Measurements from ENCODE around the gene NCK1.
A peak's percentile ranks its signal among the peaks of the same experiment; 100 is the strongest.
"Not testable (repeated sequence)": the region's sequence is repeated elsewhere in the genome, so short reads cannot be mapped to it uniquely, and the experiment has no call there.

NCK1 gene

GRCh38 chr3:136840252-136840651 lies 21.8 kb upstream of the NCK1 start:
- Mint-ChIP-seq H3K4me3 (no peak overlapping the region), H3K36me3 (ENCODE audit: low read depth) (peaks cover 20% of the 10 kb centered on the region), H3K4me1 (ENCODE audit: low read depth) (peaks cover 21% of the 10 kb centered on the region), H3K9me3 (no peaks in the 10 kb centered on the region), H3K27ac (no peak overlapping the region), H3K27me3 (ENCODE audit: low read depth) (no peaks in the 10 kb centered on the region)
- DNase-seq (ENCODE audit: low spot score), result no peak

- no peaks in the 10 kb centered on the region for H3K27me3 Mint-ChIP-seq (ENCODE audit: low read depth)
- H3K4me3 Mint-ChIP-seq, result no peak overlapping the region
- no peak for DNase-seq (ENCODE audit: low spot score)
- peaks cover 26% of the 10 kb centered on the region for H3K36me3 Mint-ChIP-seq (ENCODE audit: low read depth)
- peaks cover 21% of the 10 kb centered on the region for H3K4me1 Mint-ChIP-seq (ENCODE audit: low read depth)
- no peak overlapping the region for H3K27ac Mint-ChIP-seq
- no peaks in the 10 kb centered on the region for H3K9me3 Mint-ChIP-seq
These were observed 19.7 kb upstream of the NCK1 start for GRCh38 chr3:136842294-136842693.

GRCh38 chr3:136844724-136845123 lies 17.3 kb upstream of the NCK1 start:
- no peak overlapping the region for H3K4me3 Mint-ChIP-seq
- no peaks in the 10 kb centered on the region for H3K27me3 Mint-ChIP-seq (ENCODE audit: low read depth)
- no peak for DNase-seq (ENCODE audit: low spot score)
- peaks cover 7% of the 10 kb centered on the region for H3K4me1 Mint-ChIP-seq (ENCODE audit: low read depth)
- H3K27ac Mint-ChIP-seq, result no peak overlapping the region
- peaks cover 22% of the 10 kb centered on the region for H3K36me3 Mint-ChIP-seq (ENCODE audit: low read depth)
- no peaks in the 10 kb centered on the region for H3K9me3 Mint-ChIP-seq

- Mint-ChIP-seq H3K4me3 (no peak overlapping the region), H3K27ac (no peak overlapping the region)
These were observed 9.8 kb upstream of the NCK1 start for GRCh38 chr3:136852180-136852579.

GRCh38 chr3:136856665-136857064 lies 5.3 kb upstream of the NCK1 start:
- DNase-seq (ENCODE audit: low spot score), result no peak
- Mint-ChIP-seq H3K4me1 (ENCODE audit: low read depth) (peaks cover 40% of the 10 kb centered on the region), H3K9me3 (peaks cover 7% of the 10 kb centered on the region), H3K4me3 (no peak overlapping the region), H3K27me3 (ENCODE audit: low read depth) (no peaks in the 10 kb centered on the region), H3K36me3 (ENCODE audit: low read depth) (peaks cover 38% of the 10 kb centered on the region), H3K27ac (no peak overlapping the region)

More at GRCh38 chr3:136852180-136852579, 9.8 kb upstream of the NCK1 start:
- H3K9me3 Mint-ChIP-seq, result peaks cover 7% of the 10 kb centered on the region
- DNase-seq (ENCODE audit: low spot score), result no peak
- no peaks in the 10 kb centered on the region for H3K27me3 Mint-ChIP-seq (ENCODE audit: low read depth)
- peaks cover 20% of the 10 kb centered on the region for H3K4me1 Mint-ChIP-seq (ENCODE audit: low read depth)
- H3K36me3 Mint-ChIP-seq (ENCODE audit: low read depth), result peaks cover 28% of the 10 kb centered on the region

- Mint-ChIP-seq H3K4me3 (no peak overlapping the region), H3K9me3 (peaks cover 7% of the 10 kb centered on the region), H3K4me1 (ENCODE audit: low read depth) (peaks cover 45% of the 10 kb centered on the region), H3K36me3 (ENCODE audit: low read depth) (peaks cover 45% of the 10 kb centered on the region), H3K27me3 (ENCODE audit: low read depth) (no peaks in the 10 kb centered on the region), H3K27ac (no peak overlapping the region)
- DNase-seq (ENCODE audit: low spot score), result no peak
These were observed 3.6 kb upstream of the NCK1 start for GRCh38 chr3:136858381-136858780.

GRCh38 chr3:136860541-136860940 lies 1.5 kb upstream of the NCK1 start:
- peaks cover 48% of the 10 kb centered on the region for H3K4me1 Mint-ChIP-seq (ENCODE audit: low read depth)
- H3K27ac Mint-ChIP-seq, result peak overlapping the region; percentile 98
- peak overlapping the region; percentile 97 for H3K4me3 Mint-ChIP-seq
- DNase-seq (ENCODE audit: low spot score), result no peak
- peaks cover 40% of the 10 kb centered on the region for H3K36me3 Mint-ChIP-seq (ENCODE audit: low read depth)
- H3K27me3 Mint-ChIP-seq (ENCODE audit: low read depth), result no peaks in the 10 kb centered on the region
- peaks cover 7% of the 10 kb centered on the region for H3K9me3 Mint-ChIP-seq

GRCh38 chr3:136862617-136863322 lies 762 bp downstream of the NCK1 start:
- no peaks in the 10 kb centered on the region for H3K27me3 Mint-ChIP-seq (ENCODE audit: low read depth)
- peaks cover 37% of the 10 kb centered on the region for H3K36me3 Mint-ChIP-seq (ENCODE audit: low read depth)
- H3K4me3 Mint-ChIP-seq, result peak overlapping the region; percentile 97
- H3K4me1 Mint-ChIP-seq (ENCODE audit: low read depth), result peaks cover 44% of the 10 kb centered on the region
- peak overlapping the region; percentile 98 for H3K27ac Mint-ChIP-seq
- DNase-seq (ENCODE audit: low spot score), result peak; percentile 41
- H3K9me3 Mint-ChIP-seq, result no peaks in the 10 kb centered on the region

- Mint-ChIP-seq H3K27ac (no peak overlapping the region), H3K27me3 (ENCODE audit: low read depth) (no peaks in the 10 kb centered on the region), H3K4me1 (ENCODE audit: low read depth) (peaks cover 25% of the 10 kb centered on the region), H3K36me3 (ENCODE audit: low read depth) (peaks cover 67% of the 10 kb centered on the region), H3K4me3 (no peak overlapping the region), H3K9me3 (peaks cover 18% of the 10 kb centered on the region)
- no peak for DNase-seq (ENCODE audit: low spot score)
These were observed 7.3 kb downstream of the NCK1 start for GRCh38 chr3:136869282-136869681.

GRCh38 chr3:136872258-136872657 lies 10.2 kb downstream of the NCK1 start:
- Mint-ChIP-seq H3K4me1 (ENCODE audit: low read depth) (peaks cover 15% of the 10 kb centered on the region), H3K27ac (peak overlapping the region; percentile 32), H3K36me3 (ENCODE audit: low read depth) (peaks cover 75% of the 10 kb centered on the region), H3K9me3 (peaks cover 26% of the 10 kb centered on the region)
- not testable (repeated sequence) for DNase-seq (ENCODE audit: low spot score); H3K27me3 Mint-ChIP-seq (ENCODE audit: low read depth); H3K4me3 Mint-ChIP-seq

GRCh38 chr3:136879510-136879909 lies 17.5 kb downstream of the NCK1 start:
- not testable (repeated sequence) for DNase-seq (ENCODE audit: low spot score); H3K27me3 Mint-ChIP-seq (ENCODE audit: low read depth); H3K27ac Mint-ChIP-seq; H3K4me3 Mint-ChIP-seq
- peaks cover 33% of the 10 kb centered on the region for H3K9me3 Mint-ChIP-seq
- H3K4me1 Mint-ChIP-seq (ENCODE audit: low read depth), result peaks cover 29% of the 10 kb centered on the region
- H3K36me3 Mint-ChIP-seq (ENCODE audit: low read depth), result peaks cover 45% of the 10 kb centered on the region

GRCh38 chr3:136882571-136882970 lies 20.6 kb downstream of the NCK1 start:
- Mint-ChIP-seq H3K4me3 (no peak overlapping the region), H3K27ac (no peak overlapping the region), H3K4me1 (ENCODE audit: low read depth) (peaks cover 44% of the 10 kb centered on the region), H3K36me3 (ENCODE audit: low read depth) (peaks cover 29% of the 10 kb centered on the region), H3K9me3 (peaks cover 24% of the 10 kb centered on the region), H3K27me3 (ENCODE audit: low read depth) (no peaks in the 10 kb centered on the region)
- no peak for DNase-seq (ENCODE audit: low spot score)

GRCh38 chr3:136883967-136884720 lies 22.1 kb downstream of the NCK1 start:
- Mint-ChIP-seq H3K27me3 (ENCODE audit: low read depth) (no peaks in the 10 kb centered on the region), H3K9me3 (peaks cover 8% of the 10 kb centered on the region), H3K4me1 (ENCODE audit: low read depth) (peaks cover 42% of the 10 kb centered on the region), H3K4me3 (no peak overlapping the region), H3K27ac (no peak overlapping the region), H3K36me3 (ENCODE audit: low read depth) (peaks cover 30% of the 10 kb centered on the region)
- no peak for DNase-seq (ENCODE audit: low spot score)

GRCh38 chr3:136885357-136886213 lies 23.6 kb downstream of the NCK1 start:
- Mint-ChIP-seq H3K4me3 (peak overlapping the region; percentile 58), H3K36me3 (ENCODE audit: low read depth) (peaks cover 33% of the 10 kb centered on the region), H3K4me1 (ENCODE audit: low read depth) (peaks cover 43% of the 10 kb centered on the region), H3K27me3 (ENCODE audit: low read depth) (no peaks in the 10 kb centered on the region), H3K9me3 (peaks cover 9% of the 10 kb centered on the region), H3K27ac (peak overlapping the region; percentile 66)
- no peak for DNase-seq (ENCODE audit: low spot score)

All from T-helper 2 cell treated with Interferon-gamma antibody and Interleukin-4, amounts not matched to agents 5 μg/mL and 100 μg/mL, for 36 hours (primary cell).